ENCODE measurements around the gene FBXO22. TPM values are rescaled to one million over a fixed set of nuclear protein-coding genes. Genes with fewer than 3 reads are reported as not detected.

The FBXO22 gene
- total RNA-seq (2022; extraction: Qiagen RNA extraction) = 67.9 to 82.8 TPM (median 79.4 TPM) in 5 replicates

DNA sequence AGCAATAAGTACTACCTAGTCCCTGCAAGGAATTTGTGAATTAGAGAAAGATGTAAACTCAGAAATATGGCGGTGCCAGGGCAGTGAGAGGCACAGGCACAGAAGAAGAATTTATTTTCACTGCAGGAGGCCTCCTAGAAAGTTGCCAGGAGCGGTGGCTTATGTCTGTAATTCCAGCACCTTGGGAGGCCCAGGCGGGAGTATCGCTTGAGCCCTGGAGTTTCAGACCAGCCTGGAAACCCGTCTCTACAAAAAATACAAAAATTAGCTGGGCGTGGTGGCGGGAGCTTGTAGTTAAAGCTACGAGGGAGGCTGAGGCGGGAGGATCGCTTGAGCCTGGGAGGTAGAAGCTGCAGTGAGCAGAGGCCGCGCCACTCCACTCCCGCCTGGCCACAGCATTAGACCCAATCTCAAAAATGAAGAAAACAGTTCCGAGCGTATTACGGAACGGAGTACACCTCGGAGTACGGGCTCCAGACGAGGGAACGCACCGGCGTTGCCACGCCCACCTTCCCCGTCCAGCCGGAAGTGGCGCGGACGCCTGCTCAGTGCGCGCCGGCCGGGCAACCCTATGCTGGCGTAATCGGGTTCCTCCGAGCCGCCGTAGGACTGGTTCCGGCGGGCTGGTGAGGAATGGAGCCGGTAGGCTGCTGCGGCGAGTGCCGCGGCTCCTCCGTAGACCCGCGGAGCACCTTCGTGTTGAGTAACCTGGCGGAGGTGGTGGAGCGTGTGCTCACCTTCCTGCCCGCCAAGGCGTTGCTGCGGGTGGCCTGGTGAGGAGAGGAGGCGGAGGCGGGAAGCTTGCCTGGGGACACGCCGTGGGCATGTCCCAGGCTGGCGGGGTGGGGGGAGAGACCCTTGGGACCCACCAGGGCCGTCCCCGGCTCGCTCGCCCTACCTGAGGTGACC lies at the start of gene FBXO22:
Gene FBXO22, plus strand, starts transcription at position 548 of the 909 bp plus-strand sequence. Its CDS starts 86 bp downstream, at position 634.

Other genes starting within 250 kb of the FBXO22 start
- gene CSPG4, start 191.0 kb upstream of the FBXO22 start, total RNA-seq (2022; extraction: Qiagen RNA extraction) = 0.10 to 0.16 TPM (median 0.12 TPM) in 5 replicates
- gene UBE2Q2, start 60.4 kb upstream of the FBXO22 start, total RNA-seq (2022; extraction: Qiagen RNA extraction) = 35.5 to 48.3 TPM (median 40.3 TPM) in 5 replicates
- 0.47 to 2.8 TPM (median 0.69 TPM) in 5 replicates for gene NRG4, start 108.5 kb downstream of the FBXO22 start, total RNA-seq (2022; extraction: Qiagen RNA extraction)
- 0.15 to 0.33 TPM (median 0.23 TPM) in 5 replicates for gene TMEM266, start 156.1 kb downstream of the FBXO22 start, total RNA-seq (2022; extraction: Qiagen RNA extraction)

Measured in A549 treated with Hydrocortisone at 1 μM for 4 hours (cell line).